Breast epithelium (tissue), 4 donors: Measurements from ENCODE around the gene RALGPS1. TPM values are rescaled to one million over a fixed set of nuclear protein-coding genes. Genes with fewer than 3 reads are reported as not detected.

ENCODE experiments used
- DNase-seq, 2 donors: peaks; one replicate each; pipeline ENCODE4 v3.0.0-alpha.2; 2019; ENCODE audit warnings: low spot score in 2 of 2
- H3K27ac ChIP-seq, 2 donors: fragments of 200-600 bp; sonication (generic) in 1 of 2; one replicate each; pipeline ENCODE4 v1.5.1; 2016 to 2019; ENCODE audit warnings: mild to moderate bottlenecking in 1 of 2
- H3K27me3 ChIP-seq, 2 donors: fragments of 200-600 bp; sonication (generic) in 1 of 2; one replicate each; pipeline versions ENCODE4 v1.5.1 to v1.6.0; 2017 to 2019; ENCODE audit warnings: control low read depth in 1 of 2, mild to moderate bottlenecking in 1 of 2
- H3K36me3 ChIP-seq: fragments of 200-600 bp; one replicate; pipeline ENCODE4 v1.5.1; 2019
- H3K4me1 ChIP-seq, 2 donors: fragments of 200-600 bp; sonication (generic); one replicate each; pipeline ENCODE4 v1.5.1; 2016 to 2019; ENCODE audit warnings: control low read depth in 1 of 2
- H3K4me3 ChIP-seq, 3 donors: fragments of 200-600 bp; sonication (generic); 1 replicate in 2 of 3; 2 replicates in 1 of 3; pipeline ENCODE4 v1.5.1; 2016 to 2019; ENCODE audit warnings: mild to moderate bottlenecking in 3 of 3, moderate library complexity in 2 of 3
- H3K9me3 ChIP-seq, 2 donors: fragments of 200-600 bp; sonication (generic) in 1 of 2; one replicate each; pipeline ENCODE4 v1.5.1; 2016 to 2019; ENCODE audit warnings: control low read depth in 1 of 2
- CTCF ChIP-seq, 3 donors: fragments of 450-650 bp; IDR thresholded peaks; one replicate each; pipeline ENCODE4 v1.5.1; 2016 to 2017; ENCODE audit warnings: antibody characterized with exemption in 3 of 3, mild to moderate bottlenecking in 3 of 3, moderate library complexity in 3 of 3
- POLR2A ChIP-seq: fragments of 450-650 bp; IDR thresholded peaks from one replicate; pipeline ENCODE4 v1.6.1; 2016; ENCODE audit warnings: antibody characterized with exemption, mild to moderate bottlenecking, moderate library complexity
- POLR2AphosphoS5 ChIP-seq, 3 donors: sonication (generic); formaldehyde crosslinking; IDR thresholded peaks; one replicate each; pipeline ENCODE4 v1.6.1; 2017; ENCODE audit warnings: antibody characterized with exemption in 3 of 3
- intact Hi-C: fragments of 100-400 bp; cut with DNase I; formaldehyde crosslinking; loops from one replicate; pipeline ENCODE4 v1.15.1; 2023; ENCODE audit warnings: low total_unique reads
- total RNA-seq, 3 donors: library from RNA; depleted of rRNA; stranded (reverse); fragments of >200 nt; gene quantifications; one replicate each; pipeline ENCODE4 v1.1.0, GENCODE V29; 2016

The RALGPS1 gene
- total RNA-seq, 3 donors from 2014 or later: 5.8 to 30.7 (median 15.1) TPM

- peak in 1 of 2 donors; percentile 42 for DNase-seq
- no peaks in the 10 kb centered on the region for H3K27me3 ChIP-seq
- no peaks in the 10 kb centered on the region for H3K9me3 ChIP-seq
- intact Hi-C loops: no loop called here
- no peaks in the 10 kb centered on the region for H3K4me1 ChIP-seq
- peak overlapping the region; percentile 60 to 91 for H3K27ac ChIP-seq
- H3K4me3 ChIP-seq: no peak overlapping the region
- no peak for TF ChIP-seq POLR2A
- TF ChIP-seq POLR2AphosphoS5 (IDR thresholded peaks at IDR 0.05): peak; percentile 40 to 86 (median 74)
- no peaks in the 10 kb centered on the region for H3K36me3 ChIP-seq
Observed at GRCh38 chr9:127130661-127131538, 216.3 kb downstream of the RALGPS1 start.

GRCh38 chr9:127131871-127132270 is 217.3 kb downstream of the RALGPS1 start:
- peak overlapping the region; percentile 60 to 91 for H3K27ac ChIP-seq
- H3K27me3 ChIP-seq: no peaks in the 10 kb centered on the region
- no peaks in the 10 kb centered on the region for H3K36me3 ChIP-seq
- intact Hi-C loops: no loop called here
- TF ChIP-seq CTCF (IDR thresholded peaks at IDR 0.05) (no peak), POLR2AphosphoS5 (IDR thresholded peaks at IDR 0.05) (no peak)
- DNase-seq: no peak
- H3K4me3 ChIP-seq: no peak overlapping the region
- H3K4me1 ChIP-seq: peaks cover 0 to 5% of the 10 kb centered on the region in 2 donors
- no peaks in the 10 kb centered on the region for H3K9me3 ChIP-seq

GRCh38 chr9:127132375-127132774 is 217.8 kb downstream of the RALGPS1 start:
- intact Hi-C loops: no loop called here
- H3K36me3 ChIP-seq: no peaks in the 10 kb centered on the region
- TF ChIP-seq CTCF (IDR thresholded peaks at IDR 0.05) (no peak), POLR2AphosphoS5 (IDR thresholded peaks at IDR 0.05) (no peak), POLR2A (no peak)
- H3K4me3 ChIP-seq: no peak overlapping the region
- no peaks in the 10 kb centered on the region for H3K27me3 ChIP-seq
- H3K9me3 ChIP-seq: no peaks in the 10 kb centered on the region
- DNase-seq: no peak
- H3K27ac ChIP-seq: peak overlapping the region; percentile 84 to 91
- peaks cover 0 to 5% of the 10 kb centered on the region in 2 donors for H3K4me1 ChIP-seq

GRCh38 chr9:127132921-127133647 is 218.5 kb downstream of the RALGPS1 start:
- Histone ChIP-seq H3K9me3 (no peaks in the 10 kb centered on the region), H3K4me1 (peaks cover 0 to 5% of the 10 kb centered on the region in 2 donors), H3K36me3 (no peaks in the 10 kb centered on the region), H3K27ac (peak overlapping the region; percentile 84 to 91), H3K4me3 (peak overlapping the region in 1 of 3 donors; percentile 40), H3K27me3 (no peaks in the 10 kb centered on the region)
- DNase-seq: peak in 1 of 2 donors; percentile 51
- TF ChIP-seq POLR2AphosphoS5 (IDR thresholded peaks at IDR 0.05) (no peak), POLR2A (no peak), CTCF (IDR thresholded peaks at IDR 0.05) (no peak)
- intact Hi-C loops: no loop called here

- peak in 1 of 2 donors; percentile 60 for DNase-seq
- intact Hi-C loops: no loop called here
Observed at GRCh38 chr9:127133739-127134167, 219.2 kb downstream of the RALGPS1 start.

More at GRCh38 chr9:127133739-127134167, 219.2 kb downstream of the RALGPS1 start:
- no peaks in the 10 kb centered on the region for H3K27me3 ChIP-seq
- H3K4me1 ChIP-seq: peaks cover 0 to 5% of the 10 kb centered on the region in 2 donors
- peak in 2 of 3 donors; percentile 7 to 23 for TF ChIP-seq POLR2AphosphoS5 (IDR thresholded peaks at IDR 0.05)
- no peak for TF ChIP-seq POLR2A
- peak overlapping the region; percentile 84 to 91 for H3K27ac ChIP-seq
- no peaks in the 10 kb centered on the region for H3K36me3 ChIP-seq
- H3K4me3 ChIP-seq: peak overlapping the region in 1 of 3 donors; percentile 40
- no peaks in the 10 kb centered on the region for H3K9me3 ChIP-seq
